H1 (cell line): Measurements from ENCODE around the gene NCK1.
"Not testable (repeated sequence)": the region's sequence is repeated elsewhere in the genome, so short reads cannot be mapped to it uniquely, and the experiment has no call there.

Experiments used
- POLR2A ChIP-seq, 2 experiments: IDR thresholded peaks; 1 replicate in 1 of 2; 2 replicates in 1 of 2; pipeline ENCODE4 v1.6.1; 2011; ENCODE audit warnings: low read depth in 2 of 2, low read length in 2 of 2, mild to moderate bottlenecking in 2 of 2; ENCODE audit errors: control extremely low read depth in 1 of 2
- RBBP5 ChIP-seq: IDR thresholded peaks from 2 replicates; pipeline ENCODE4 v1.7.1; 2012; ENCODE audit warnings: low read depth, mild to moderate bottlenecking, inconsistent platforms, low read length, moderate library complexity, borderline replicate concordance
- TF ChIP-seq, protein P1 (sequence below), 3 experiments: IDR thresholded peaks; 1 replicate in 2 of 3; 2 replicates in 1 of 3; pipeline versions ENCODE4 v1.5.1 to v1.6.1; 2011; ENCODE audit warnings: low read length in 3 of 3, mild to moderate bottlenecking in 3 of 3, inconsistent platforms in 2 of 3, low read depth in 1 of 3, moderate library complexity in 1 of 3; ENCODE audit not compliant: insufficient read depth in 1 of 3; ENCODE audit errors: control extremely low read depth in 1 of 3
- TF ChIP-seq, protein P2 (sequence below): IDR thresholded peaks from 2 replicates; pipeline ENCODE4 v1.6.1; 2011; ENCODE audit warnings: low read length, improper control_type of control experiment
- TF ChIP-seq, protein P3 (sequence below): IDR thresholded peaks from 2 replicates; pipeline ENCODE4 v1.6.1; 2012; ENCODE audit warnings: low read length, inconsistent platforms
- TF ChIP-seq, protein P4 (sequence below): IDR thresholded peaks from 2 replicates; pipeline ENCODE4 v1.6.1; 2011; ENCODE audit warnings: low read depth, mild to moderate bottlenecking, low read length; ENCODE audit not compliant: insufficient read depth

DNA sequence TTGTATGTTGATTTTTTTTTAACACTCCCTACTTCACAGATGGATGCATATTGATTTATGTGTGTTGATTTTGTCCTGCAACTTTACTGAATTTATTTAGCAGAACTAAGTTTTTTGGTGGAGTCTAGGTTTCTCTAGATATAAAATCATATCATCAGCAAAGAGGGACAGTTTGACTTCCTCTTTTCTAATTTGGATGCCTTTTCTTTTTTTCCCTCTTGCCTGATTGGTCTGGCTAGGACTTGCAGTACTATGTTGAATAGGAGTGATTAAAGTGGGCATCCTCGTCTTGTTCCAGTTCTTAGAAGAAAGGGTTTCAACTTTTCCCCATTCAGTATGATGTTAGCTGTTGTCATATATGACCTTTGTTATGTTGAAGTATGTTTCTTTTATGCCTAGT, 38.7 kb downstream of the NCK1 start:
- TF ChIP-seq, protein P1, sequence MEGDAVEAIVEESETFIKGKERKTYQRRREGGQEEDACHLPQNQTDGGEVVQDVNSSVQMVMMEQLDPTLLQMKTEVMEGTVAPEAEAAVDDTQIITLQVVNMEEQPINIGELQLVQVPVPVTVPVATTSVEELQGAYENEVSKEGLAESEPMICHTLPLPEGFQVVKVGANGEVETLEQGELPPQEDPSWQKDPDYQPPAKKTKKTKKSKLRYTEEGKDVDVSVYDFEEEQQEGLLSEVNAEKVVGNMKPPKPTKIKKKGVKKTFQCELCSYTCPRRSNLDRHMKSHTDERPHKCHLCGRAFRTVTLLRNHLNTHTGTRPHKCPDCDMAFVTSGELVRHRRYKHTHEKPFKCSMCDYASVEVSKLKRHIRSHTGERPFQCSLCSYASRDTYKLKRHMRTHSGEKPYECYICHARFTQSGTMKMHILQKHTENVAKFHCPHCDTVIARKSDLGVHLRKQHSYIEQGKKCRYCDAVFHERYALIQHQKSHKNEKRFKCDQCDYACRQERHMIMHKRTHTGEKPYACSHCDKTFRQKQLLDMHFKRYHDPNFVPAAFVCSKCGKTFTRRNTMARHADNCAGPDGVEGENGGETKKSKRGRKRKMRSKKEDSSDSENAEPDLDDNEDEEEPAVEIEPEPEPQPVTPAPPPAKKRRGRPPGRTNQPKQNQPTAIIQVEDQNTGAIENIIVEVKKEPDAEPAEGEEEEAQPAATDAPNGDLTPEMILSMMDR (IDR thresholded peaks at IDR 0.05; ENCODE audit: control extremely low read depth in 1 of 3, insufficient read depth in 1 of 3, low read depth in 1 of 3, low read length in 3 of 3): not testable (repeated sequence)
- TF ChIP-seq, protein P2, sequence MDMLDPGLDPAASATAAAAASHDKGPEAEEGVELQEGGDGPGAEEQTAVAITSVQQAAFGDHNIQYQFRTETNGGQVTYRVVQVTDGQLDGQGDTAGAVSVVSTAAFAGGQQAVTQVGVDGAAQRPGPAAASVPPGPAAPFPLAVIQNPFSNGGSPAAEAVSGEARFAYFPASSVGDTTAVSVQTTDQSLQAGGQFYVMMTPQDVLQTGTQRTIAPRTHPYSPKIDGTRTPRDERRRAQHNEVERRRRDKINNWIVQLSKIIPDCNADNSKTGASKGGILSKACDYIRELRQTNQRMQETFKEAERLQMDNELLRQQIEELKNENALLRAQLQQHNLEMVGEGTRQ: not testable (repeated sequence)
- TF ChIP-seq, protein P3, sequence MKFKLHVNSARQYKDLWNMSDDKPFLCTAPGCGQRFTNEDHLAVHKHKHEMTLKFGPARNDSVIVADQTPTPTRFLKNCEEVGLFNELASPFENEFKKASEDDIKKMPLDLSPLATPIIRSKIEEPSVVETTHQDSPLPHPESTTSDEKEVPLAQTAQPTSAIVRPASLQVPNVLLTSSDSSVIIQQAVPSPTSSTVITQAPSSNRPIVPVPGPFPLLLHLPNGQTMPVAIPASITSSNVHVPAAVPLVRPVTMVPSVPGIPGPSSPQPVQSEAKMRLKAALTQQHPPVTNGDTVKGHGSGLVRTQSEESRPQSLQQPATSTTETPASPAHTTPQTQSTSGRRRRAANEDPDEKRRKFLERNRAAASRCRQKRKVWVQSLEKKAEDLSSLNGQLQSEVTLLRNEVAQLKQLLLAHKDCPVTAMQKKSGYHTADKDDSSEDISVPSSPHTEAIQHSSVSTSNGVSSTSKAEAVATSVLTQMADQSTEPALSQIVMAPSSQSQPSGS: not testable (repeated sequence)
- TF ChIP-seq RBBP5; POLR2A (IDR thresholded peaks at IDR 0.05; ENCODE audit: control extremely low read depth in 1 of 2, low read depth in 2 of 2, low read length in 2 of 2): not testable (repeated sequence)
- TF ChIP-seq, protein P4, sequence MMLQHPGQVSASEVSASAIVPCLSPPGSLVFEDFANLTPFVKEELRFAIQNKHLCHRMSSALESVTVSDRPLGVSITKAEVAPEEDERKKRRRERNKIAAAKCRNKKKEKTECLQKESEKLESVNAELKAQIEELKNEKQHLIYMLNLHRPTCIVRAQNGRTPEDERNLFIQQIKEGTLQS: not testable (repeated sequence)
